Ectodermal cell (in vitro differentiated cells): ENCODE results near the gene FOXJ1.

ENCODE experiments used
- H3K27ac ChIP-seq: 2 replicates; pipeline ENCODE4 v1.7.0; 2013; ENCODE audit warnings: mild to moderate bottlenecking, low read depth, low read length; ENCODE audit not compliant: insufficient read depth, poor library complexity, severe bottlenecking
- H3K27me3 ChIP-seq: 2 replicates; pipeline ENCODE4 v1.7.0; 2013; ENCODE audit warnings: mild to moderate bottlenecking, low read length; ENCODE audit not compliant: insufficient read depth, control insufficient read depth, poor library complexity, severe bottlenecking
- H3K36me3 ChIP-seq: one replicate; pipeline ENCODE4 v1.7.0; 2013; ENCODE audit warnings: low read length; ENCODE audit not compliant: control insufficient read depth, insufficient read depth
- H3K4me1 ChIP-seq: one replicate; pipeline ENCODE4 v1.7.0; 2013; ENCODE audit warnings: low read length; ENCODE audit not compliant: control insufficient read depth, insufficient read depth
- H3K4me3 ChIP-seq: 2 replicates; pipeline ENCODE4 v1.7.0; 2013; ENCODE audit warnings: low read depth, low read length, control low read depth; ENCODE audit not compliant: insufficient read depth
- H3K9me3 ChIP-seq: 2 replicates; pipeline ENCODE4 v1.7.0; 2013; ENCODE audit warnings: mild to moderate bottlenecking, low read length, moderate library complexity; ENCODE audit not compliant: control insufficient read depth
- WGBS, 2 experiments: methylation state at CpG; one replicate each; pipeline ENCODE4 v1.1.7; 2013; ENCODE audit warnings: missing lambda C conversion rate in 2 of 2; 5-methylcytosine and 5-hydroxymethylcytosine counted together

FOXJ1 gene

GRCh38 chr17:76091526-76092286 lies 49.3 kb downstream of the FOXJ1 start:
- no peak overlapping the region for H3K27ac ChIP-seq
- H3K36me3 ChIP-seq: peaks cover 57% of the 10 kb centered on the region

GRCh38 chr17:76090517-76091129 lies 50.4 kb downstream of the FOXJ1 start:
- no peaks in the 10 kb centered on the region for H3K4me1 ChIP-seq
- H3K9me3 ChIP-seq: no peaks in the 10 kb centered on the region
- H3K4me3 ChIP-seq: no peak overlapping the region
- H3K27ac ChIP-seq: no peak overlapping the region
- WGBS, 2 experiments: 93 to 94% methylated on average over 17 of the region's 17 CpGs
- no peaks in the 10 kb centered on the region for H3K27me3 ChIP-seq
- H3K36me3 ChIP-seq: peaks cover 56% of the 10 kb centered on the region

More at GRCh38 chr17:76091526-76092286, 49.3 kb downstream of the FOXJ1 start:
- H3K4me1 ChIP-seq: no peaks in the 10 kb centered on the region
- 80 to 84% methylated on average over 23 of the region's 23 CpGs for WGBS, 2 experiments
- H3K4me3 ChIP-seq: no peak overlapping the region
- H3K9me3 ChIP-seq: no peaks in the 10 kb centered on the region
- H3K27me3 ChIP-seq: no peaks in the 10 kb centered on the region

DNA sequence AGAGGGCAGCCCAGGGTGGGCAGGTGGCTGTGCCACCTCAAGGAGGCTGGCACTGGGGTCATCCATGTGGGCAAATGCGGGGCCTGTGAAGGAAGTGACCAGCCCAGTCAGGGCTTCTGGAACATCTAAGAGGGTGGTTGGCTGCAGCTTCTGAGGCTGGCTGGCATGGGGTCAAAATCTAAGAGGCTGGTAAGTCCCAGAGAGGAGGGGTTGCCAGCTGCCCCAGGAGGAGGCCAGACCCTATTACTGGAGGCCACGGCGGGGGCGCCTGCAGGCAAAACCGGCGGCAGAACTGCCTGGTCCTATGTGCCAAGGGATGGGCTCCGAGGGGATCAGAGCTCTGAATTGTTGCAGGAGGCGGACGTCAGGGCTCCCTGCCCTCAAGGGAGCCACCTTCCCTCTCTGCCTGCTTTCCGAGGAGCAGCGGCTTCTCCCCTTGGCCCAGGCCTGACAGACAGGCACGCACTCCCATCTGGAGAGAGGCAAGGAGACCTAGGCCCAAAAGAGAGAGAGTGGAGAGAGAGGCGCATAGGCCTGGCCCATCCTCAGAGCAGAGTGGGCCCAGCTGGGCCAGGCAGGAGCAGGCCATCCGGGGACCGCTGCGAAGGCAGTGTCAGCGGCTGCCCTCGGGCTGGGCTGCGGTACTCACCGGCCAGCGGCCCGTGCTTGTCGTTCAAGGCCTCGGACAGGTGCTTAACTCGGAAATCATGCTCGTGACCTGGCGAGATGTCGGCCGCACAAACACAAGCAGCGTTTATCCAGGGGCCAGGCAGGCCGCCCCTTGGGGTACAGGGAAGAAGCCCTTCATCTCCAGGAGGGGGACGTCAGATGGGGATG lies 51.1 kb downstream of the FOXJ1 start:
- Histone ChIP-seq H3K9me3 (no peaks in the 10 kb centered on the region), H3K4me1 (no peaks in the 10 kb centered on the region), H3K4me3 (no peak overlapping the region), H3K27me3 (no peaks in the 10 kb centered on the region), H3K36me3 (peaks cover 62% of the 10 kb centered on the region), H3K27ac (no peak overlapping the region)
- 93 to 94% methylated on average over 32 of the region's 32 CpGs for WGBS, 2 experiments

DNA sequence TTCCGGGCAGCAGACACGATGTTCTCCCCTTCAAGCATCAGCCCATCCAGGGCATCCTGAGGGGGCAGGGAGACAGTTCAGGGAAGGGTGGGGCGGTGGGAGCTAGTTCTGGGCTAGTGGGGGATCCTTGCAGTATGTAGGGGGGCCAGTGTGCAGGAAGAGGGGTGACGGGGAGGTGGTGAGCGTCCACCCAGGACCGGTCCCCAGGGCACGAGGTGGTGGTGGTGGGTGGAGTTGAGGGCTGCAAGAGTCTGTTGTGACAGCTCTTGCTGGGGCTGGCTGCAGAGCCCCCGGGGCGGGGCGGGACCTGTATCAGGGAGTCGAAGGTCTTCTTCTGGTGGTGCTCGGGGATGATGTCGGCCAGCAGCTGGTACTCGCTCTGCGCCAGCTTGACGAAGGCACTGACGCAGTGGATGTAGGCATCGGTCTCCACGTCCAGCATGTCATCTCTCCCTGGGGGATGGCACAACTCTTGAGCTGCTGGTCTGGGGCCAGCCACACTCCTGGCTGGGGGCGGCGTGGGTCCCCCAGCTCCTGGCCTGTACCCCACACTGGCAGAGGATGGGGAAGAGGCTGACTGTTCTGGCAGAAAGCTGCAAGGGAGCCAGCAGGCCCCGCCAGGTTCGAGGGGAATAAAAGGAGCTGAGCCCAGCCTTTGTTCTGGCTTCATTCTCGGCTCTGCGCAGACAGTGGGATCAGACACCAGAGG lies 52.0 kb downstream of the FOXJ1 start:
- 96 to 97% methylated on average over 25 of the region's 25 CpGs for WGBS, 2 experiments
- Histone ChIP-seq H3K4me3 (no peak overlapping the region), H3K27ac (no peak overlapping the region), H3K36me3 (peaks cover 60% of the 10 kb centered on the region), H3K9me3 (no peaks in the 10 kb centered on the region), H3K27me3 (no peaks in the 10 kb centered on the region), H3K4me1 (no peaks in the 10 kb centered on the region)

GRCh38 chr17:76088041-76088867 lies 52.8 kb downstream of the FOXJ1 start:
- Histone ChIP-seq H3K27me3 (no peaks in the 10 kb centered on the region), H3K9me3 (no peaks in the 10 kb centered on the region), H3K4me1 (no peaks in the 10 kb centered on the region), H3K36me3 (peaks cover 58% of the 10 kb centered on the region), H3K27ac (no peak overlapping the region), H3K4me3 (no peak overlapping the region)
- WGBS, 2 experiments: 91 to 92% methylated on average over 25 of the region's 25 CpGs

- no peaks in the 10 kb centered on the region for H3K9me3 ChIP-seq
- WGBS, 2 experiments: 92 to 93% methylated on average over 11 of the region's 11 CpGs
- no peak overlapping the region for H3K4me3 ChIP-seq
- no peaks in the 10 kb centered on the region for H3K27me3 ChIP-seq
- no peak overlapping the region for H3K27ac ChIP-seq
- H3K36me3 ChIP-seq: peaks cover 50% of the 10 kb centered on the region
- no peaks in the 10 kb centered on the region for H3K4me1 ChIP-seq
Observed at GRCh38 chr17:76087531-76087930, 53.5 kb downstream of the FOXJ1 start.

DNA sequence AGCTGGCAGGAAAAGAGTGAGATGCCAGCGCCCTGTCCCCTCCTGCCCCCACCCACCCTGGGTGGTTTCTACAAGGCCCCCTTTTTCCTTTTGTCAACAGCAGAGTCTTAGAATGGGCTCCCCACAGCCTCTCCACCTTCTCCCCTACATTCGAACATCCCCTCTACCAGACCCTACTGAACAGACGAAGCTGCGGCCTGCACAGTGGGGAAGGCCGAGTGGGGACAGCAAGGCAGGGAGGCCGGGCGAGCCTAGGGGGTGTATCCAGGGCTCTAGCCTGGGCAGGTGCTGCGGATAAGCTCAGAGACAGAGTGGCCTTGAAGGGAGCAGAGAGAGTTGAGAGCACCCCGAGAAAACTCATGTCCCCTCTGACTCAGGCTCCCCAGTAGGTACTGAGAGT lies 54.7 kb downstream of the FOXJ1 start:
- no peaks in the 10 kb centered on the region for H3K27me3 ChIP-seq
- H3K36me3 ChIP-seq: peaks cover 42% of the 10 kb centered on the region
- no peaks in the 10 kb centered on the region for H3K4me1 ChIP-seq
- no peaks in the 10 kb centered on the region for H3K9me3 ChIP-seq
- WGBS, 2 experiments: 96% methylated on average over 9 of the region's 9 CpGs
- no peak overlapping the region for H3K4me3 ChIP-seq
- H3K27ac ChIP-seq: no peak overlapping the region
